Measurements from ENCODE around the gene SPATA3. TPM values are rescaled to one million over a fixed set of nuclear protein-coding genes. Genes with fewer than 3 reads are reported as not detected.

SPATA3 gene
- total RNA-seq, 4 donors from 2014 or later: not detected

GRCh38 chr2:231047923-231048915, 52.3 kb downstream of the SPATA3 start:
- in situ Hi-C loops (cut with MboI; ENCODE audit: low sequenced_read_pairs in 4 of 4) (no loop called here), intact Hi-C loops (cut with DNase I; ENCODE audit: low total_unique reads) (no loop called here)
- Histone ChIP-seq H3K36me3 (no peaks in the 10 kb centered on the region), H3K9me3 (no peaks in the 10 kb centered on the region), H3K27ac (no peak overlapping the region), H3K4me1 (peaks cover 4 to 6% of the 10 kb centered on the region in 2 donors), H3K4me3 (no peak overlapping the region), H3K27me3 (no peaks in the 10 kb centered on the region)
- DNase-seq (no peak), ATAC-seq (no peak)
- TF ChIP-seq CTCF (IDR thresholded peaks at IDR 0.05 in 4 of 5, conservative IDR thresholded peaks at IDR 0.05 in 1 of 5): no peak
- no peak for TF ChIP-seq POLR2A (IDR thresholded peaks at IDR 0.05)

GRCh38 chr2:231049286-231050017, 53.5 kb downstream of the SPATA3 start:
- Histone ChIP-seq H3K4me1 (peaks cover 4 to 6% of the 10 kb centered on the region in 2 donors), H3K27ac (no peak overlapping the region), H3K4me3 (no peak overlapping the region), H3K27me3 (no peaks in the 10 kb centered on the region), H3K9me3 (no peaks in the 10 kb centered on the region), H3K36me3 (no peaks in the 10 kb centered on the region)
- TF ChIP-seq CTCF (IDR thresholded peaks at IDR 0.05 in 4 of 5, conservative IDR thresholded peaks at IDR 0.05 in 1 of 5) (no peak), POLR2A (IDR thresholded peaks at IDR 0.05) (no peak)
- ATAC-seq (no peak), DNase-seq (no peak)
- in situ Hi-C loops (cut with MboI; ENCODE audit: low sequenced_read_pairs in 4 of 4): loop anchor here in 1 of 4 donors (25.0 kb wide), 1 partner anchor 1237 kb away; no protein-coding TSS in a partner anchor
- intact Hi-C loops (cut with DNase I; ENCODE audit: low total_unique reads): no loop called here

- H3K9me3 ChIP-seq: no peaks in the 10 kb centered on the region
- H3K27ac ChIP-seq: no peak overlapping the region
- DNase-seq: no peak
- intact Hi-C loops (cut with DNase I; ENCODE audit: low total_unique reads) (no loop called here), in situ Hi-C loops (cut with MboI; ENCODE audit: low sequenced_read_pairs in 4 of 4) (loop anchor here in 1 of 4 donors (25.0 kb wide), 1 partner anchor 1238 kb away; no protein-coding TSS in a partner anchor)
- TF ChIP-seq CTCF (IDR thresholded peaks at IDR 0.05 in 4 of 5, conservative IDR thresholded peaks at IDR 0.05 in 1 of 5): no peak
- no peak for TF ChIP-seq POLR2A (IDR thresholded peaks at IDR 0.05)
- ATAC-seq: no peak
- no peak overlapping the region for H3K4me3 ChIP-seq
- H3K36me3 ChIP-seq: no peaks in the 10 kb centered on the region
- H3K4me1 ChIP-seq: peaks cover 4 to 6% of the 10 kb centered on the region in 2 donors
- H3K27me3 ChIP-seq: no peaks in the 10 kb centered on the region
These were observed 54.3 kb downstream of the SPATA3 start for GRCh38 chr2:231050018-231050901.

GRCh38 chr2:231051116-231051515, 55.2 kb downstream of the SPATA3 start:
- Histone ChIP-seq H3K4me3 (no peak overlapping the region), H3K27ac (no peak overlapping the region), H3K36me3 (no peaks in the 10 kb centered on the region), H3K9me3 (no peaks in the 10 kb centered on the region), H3K4me1 (peaks cover 4 to 10% of the 10 kb centered on the region in 2 donors), H3K27me3 (no peaks in the 10 kb centered on the region)
- ATAC-seq (no peak), DNase-seq (no peak)
- TF ChIP-seq CTCF (IDR thresholded peaks at IDR 0.05 in 4 of 5, conservative IDR thresholded peaks at IDR 0.05 in 1 of 5) (no peak), POLR2A (IDR thresholded peaks at IDR 0.05) (no peak)
- in situ Hi-C loops (cut with MboI; ENCODE audit: low sequenced_read_pairs in 4 of 4) (loop anchor here in 1 of 4 donors (25.0 kb wide), 1 partner anchor 1239 kb away; no protein-coding TSS in a partner anchor), intact Hi-C loops (cut with DNase I; ENCODE audit: low total_unique reads) (no loop called here)

Data from gastrocnemius medialis (tissue), 4 donors.